Rectal smooth muscle tissue (tissue), 1 donor: Measurements from ENCODE around the gene RAD1.

ENCODE experiments used
- H3K27ac ChIP-seq: one replicate; pipeline ENCODE4 v1.7.0; 2013; ENCODE audit warnings: low read depth, low read length, inconsistent platforms
- H3K27me3 ChIP-seq: one replicate; pipeline ENCODE4 v1.7.0; 2013; ENCODE audit warnings: low read length; ENCODE audit not compliant: control insufficient read depth, insufficient read depth
- H3K36me3 ChIP-seq: one replicate; pipeline ENCODE4 v1.7.0; 2013; ENCODE audit warnings: low read length; ENCODE audit not compliant: control insufficient read depth, insufficient read depth
- H3K4me1 ChIP-seq: one replicate; pipeline ENCODE4 v1.7.0; 2013; ENCODE audit warnings: low read length; ENCODE audit not compliant: control insufficient read depth, insufficient read depth
- H3K4me3 ChIP-seq: one replicate; pipeline ENCODE4 v1.7.0; 2013; ENCODE audit warnings: low read length
- H3K9ac ChIP-seq: one replicate; pipeline ENCODE4 v1.7.0; 2013; ENCODE audit warnings: low read length

RAD1 gene

GRCh38 chr5:34905564-34905963 lies 9.7 kb downstream of the RAD1 start:
- H3K36me3 ChIP-seq, result peaks cover 2% of the 10 kb centered on the region
- no peaks in the 10 kb centered on the region for H3K27me3 ChIP-seq
- no peak overlapping the region for H3K4me3 ChIP-seq
- no peaks in the 10 kb centered on the region for H3K4me1 ChIP-seq
- no peak overlapping the region for H3K9ac ChIP-seq
- no peak overlapping the region for H3K27ac ChIP-seq

- Histone ChIP-seq H3K27me3 (no peaks in the 10 kb centered on the region), H3K9ac (no peak overlapping the region), H3K27ac (no peak overlapping the region), H3K4me3 (no peak overlapping the region), H3K36me3 (no peaks in the 10 kb centered on the region), H3K4me1 (no peaks in the 10 kb centered on the region)
These were observed 12.0 kb downstream of the RAD1 start for GRCh38 chr5:34903260-34903659.

- Histone ChIP-seq H3K4me3 (no peak overlapping the region), H3K27me3 (no peaks in the 10 kb centered on the region), H3K9ac (no peak overlapping the region), H3K27ac (no peak overlapping the region), H3K4me1 (peaks cover 4% of the 10 kb centered on the region), H3K36me3 (no peaks in the 10 kb centered on the region)
These were observed 14.7 kb downstream of the RAD1 start for GRCh38 chr5:34900652-34901051.

GRCh38 chr5:34899066-34899465 lies 16.2 kb downstream of the RAD1 start:
- Histone ChIP-seq H3K4me1 (peaks cover 4% of the 10 kb centered on the region), H3K9ac (no peak overlapping the region)

GRCh38 chr5:34898258-34898895 lies 16.9 kb downstream of the RAD1 start:
- Histone ChIP-seq H3K36me3 (no peaks in the 10 kb centered on the region), H3K4me3 (no peak overlapping the region), H3K4me1 (peaks cover 4% of the 10 kb centered on the region), H3K27me3 (no peaks in the 10 kb centered on the region), H3K9ac (no peak overlapping the region), H3K27ac (no peak overlapping the region)

More at GRCh38 chr5:34899066-34899465, 16.2 kb downstream of the RAD1 start:
- no peaks in the 10 kb centered on the region for H3K36me3 ChIP-seq
- no peak overlapping the region for H3K27ac ChIP-seq
- H3K4me3 ChIP-seq, result no peak overlapping the region
- no peaks in the 10 kb centered on the region for H3K27me3 ChIP-seq

- Histone ChIP-seq H3K4me1 (peaks cover 4% of the 10 kb centered on the region), H3K27ac (no peak overlapping the region), H3K9ac (no peak overlapping the region), H3K4me3 (no peak overlapping the region), H3K27me3 (no peaks in the 10 kb centered on the region), H3K36me3 (no peaks in the 10 kb centered on the region)
These were observed 17.7 kb downstream of the RAD1 start for GRCh38 chr5:34897646-34898045.

GRCh38 chr5:34895641-34896419 lies 19.5 kb downstream of the RAD1 start:
- Histone ChIP-seq H3K4me3 (no peak overlapping the region), H3K27ac (no peak overlapping the region), H3K36me3 (no peaks in the 10 kb centered on the region), H3K9ac (no peak overlapping the region), H3K27me3 (no peaks in the 10 kb centered on the region), H3K4me1 (peaks cover 4% of the 10 kb centered on the region)

GRCh38 chr5:34894716-34895115 lies 20.6 kb downstream of the RAD1 start:
- peaks cover 4% of the 10 kb centered on the region for H3K4me1 ChIP-seq
- no peak overlapping the region for H3K4me3 ChIP-seq
- no peaks in the 10 kb centered on the region for H3K27me3 ChIP-seq
- no peak overlapping the region for H3K27ac ChIP-seq
- H3K36me3 ChIP-seq, result no peaks in the 10 kb centered on the region
- no peak overlapping the region for H3K9ac ChIP-seq

- no peaks in the 10 kb centered on the region for H3K4me1 ChIP-seq
- H3K9ac ChIP-seq, result no peak overlapping the region
- no peaks in the 10 kb centered on the region for H3K36me3 ChIP-seq
- no peak overlapping the region for H3K4me3 ChIP-seq
- H3K27me3 ChIP-seq, result no peaks in the 10 kb centered on the region
- H3K27ac ChIP-seq, result no peak overlapping the region
These were observed 22.9 kb downstream of the RAD1 start for GRCh38 chr5:34892414-34892813.

- Histone ChIP-seq H3K27me3 (no peaks in the 10 kb centered on the region), H3K36me3 (no peaks in the 10 kb centered on the region), H3K9ac (no peak overlapping the region), H3K4me1 (no peaks in the 10 kb centered on the region), H3K4me3 (no peak overlapping the region), H3K27ac (no peak overlapping the region)
These were observed 23.3 kb downstream of the RAD1 start for GRCh38 chr5:34891981-34892380.

GRCh38 chr5:34889394-34889793 lies 25.9 kb downstream of the RAD1 start:
- no peak overlapping the region for H3K27ac ChIP-seq
- H3K4me3 ChIP-seq, result no peak overlapping the region

GRCh38 chr5:34886392-34887119 lies 28.7 kb downstream of the RAD1 start:
- no peak overlapping the region for H3K9ac ChIP-seq
- no peaks in the 10 kb centered on the region for H3K27me3 ChIP-seq
- H3K27ac ChIP-seq, result no peak overlapping the region
- no peak overlapping the region for H3K4me3 ChIP-seq
- H3K36me3 ChIP-seq, result no peaks in the 10 kb centered on the region
- H3K4me1 ChIP-seq, result no peaks in the 10 kb centered on the region

More at GRCh38 chr5:34889394-34889793, 25.9 kb downstream of the RAD1 start:
- H3K9ac ChIP-seq, result no peak overlapping the region
- H3K4me1 ChIP-seq, result no peaks in the 10 kb centered on the region
- H3K36me3 ChIP-seq, result no peaks in the 10 kb centered on the region
- H3K27me3 ChIP-seq, result no peaks in the 10 kb centered on the region
